GM12878 (cell line): ENCODE measurements around the gene HEXB. TPM values are rescaled to one million over a fixed set of nuclear protein-coding genes. Genes with fewer than 3 reads are reported as not detected.

Experiments
- ATF7 ChIP-seq: fragments of 450-650 bp; IDR thresholded peaks from 2 replicates; pipeline ENCODE4 v1.6.1; 2016; ENCODE audit warnings: low read depth, mild to moderate bottlenecking
- BCL11A ChIP-seq: IDR thresholded peaks from 2 replicates; pipeline ENCODE4 v1.6.1; 2011; ENCODE audit warnings: low read depth, low read length
- BRCA1 ChIP-seq: IDR thresholded peaks from 2 replicates; pipeline ENCODE4 v1.6.1; 2011; ENCODE audit warnings: low read depth, low read length, improper control_type of control experiment
- CEBPZ ChIP-seq: fragments of 150-350 bp; IDR thresholded peaks from 2 replicates; pipeline ENCODE4 v1.6.1; 2016; ENCODE audit warnings: low read depth, low read length
- IKZF1 ChIP-seq: fragments of 450-650 bp; conservative IDR thresholded peaks from 2 replicates; pipeline ENCODE4 v1.6.1; 2017; ENCODE audit warnings: antibody characterized with exemption, mild to moderate bottlenecking
- MYC ChIP-seq: IDR thresholded peaks from 2 replicates; pipeline ENCODE4 v1.6.1; 2011; ENCODE audit warnings: mild to moderate bottlenecking, low read length, moderate library complexity, inconsistent platforms; ENCODE audit not compliant: insufficient read depth, insufficient replicate concordance, insufficient read length, severe bottlenecking
- NFYA ChIP-seq: IDR thresholded peaks from 2 replicates; pipeline ENCODE4 v1.6.1; 2011; ENCODE audit warnings: low read depth, mild to moderate bottlenecking, low read length, improper control_type of control experiment, borderline replicate concordance
- NR2C2 ChIP-seq: IDR thresholded peaks from 2 replicates; pipeline ENCODE4 v1.6.1; 2011; ENCODE audit warnings: borderline replicate concordance, low read depth; ENCODE audit not compliant: control insufficient read depth, insufficient read length
- RAD21 ChIP-seq: IDR thresholded peaks from 2 replicates; pipeline ENCODE4 v1.6.1; 2011; ENCODE audit warnings: mild to moderate bottlenecking, low read depth, low read length, moderate library complexity; ENCODE audit not compliant: insufficient read depth
- RB1 ChIP-seq: fragments of 450-650 bp; formaldehyde crosslinking; IDR thresholded peaks from 2 replicates; pipeline ENCODE4 v1.6.1; 2017; ENCODE audit warnings: mild to moderate bottlenecking, borderline replicate concordance
- TCF12 ChIP-seq: IDR thresholded peaks from 2 replicates; pipeline ENCODE4 v1.6.1; 2011; ENCODE audit warnings: low read depth, mild to moderate bottlenecking, low read length
- TCF7 ChIP-seq: IDR thresholded peaks from 2 replicates; pipeline ENCODE4 v1.6.1; 2014; ENCODE audit warnings: antibody characterized with exemption, borderline replicate concordance
- polyA plus RNA-seq, 11 experiments: library from polyadenylated mRNA; depleted of rRNA in 4 of 11; unstranded in 6 of 11; stranded (reverse) in 5 of 11; fragments of >200 nt; fragmentation: Nextera tagmentation in 4 of 11; fragmentation: Illumina TruSeq in 1 of 11; extraction: Ambion mirVana in 4 of 11; extraction: Trizol in 1 of 11; gene quantifications; 1 replicate in 1 of 11; 2 replicates in 10 of 11; pipeline versions ENCODE4 v1.2.1 to v1.2.3, GENCODE V29; 2011 to 2016; ENCODE audit warnings: inconsistent platforms in 2 of 11, missing spikeins in 2 of 11, low read depth in 1 of 11
- total RNA-seq, 4 experiments: library from RNA; depleted of rRNA in 3 of 4; stranded (reverse); fragments of >200 nt in 3 of 4; fragmentation: Illumina TruSeq in 1 of 4; extraction: Trizol in 1 of 4; gene quantifications; 2 replicates each; pipeline versions ENCODE4 v1.2.1 to v1.2.3, GENCODE V29; 2013 to 2021
- TF ChIP-seq, protein P1 (sequence below): fragments of 450-650 bp; formaldehyde crosslinking; IDR thresholded peaks from 2 replicates; pipeline ENCODE4 v1.4.0; 2022; ENCODE audit warnings: mild to moderate bottlenecking, moderate library complexity
- TF ChIP-seq, protein P2 (sequence below): IDR thresholded peaks from 2 replicates; pipeline ENCODE4 v1.6.1; 2012; ENCODE audit warnings: mild to moderate bottlenecking, low read depth, low read length
- TF ChIP-seq, protein P3 (sequence below): IDR thresholded peaks from 2 replicates; pipeline ENCODE4 v1.6.1; 2012; ENCODE audit warnings: low read depth, low read length, improper control_type of control experiment

The HEXB gene
- total and polyA plus RNA-seq, 10 of the 15 experiments (the other 5 are each of a cell fraction or from before 2014, with no cell fraction given) = 13.5 to 76.0 (median 42.6) TPM

GRCh38 chr5:74766849-74767578 lies 82.0 kb downstream of the HEXB start, which contains the start of the genes GFM2 and NSA2 (continued):
- TF ChIP-seq, protein P1, sequence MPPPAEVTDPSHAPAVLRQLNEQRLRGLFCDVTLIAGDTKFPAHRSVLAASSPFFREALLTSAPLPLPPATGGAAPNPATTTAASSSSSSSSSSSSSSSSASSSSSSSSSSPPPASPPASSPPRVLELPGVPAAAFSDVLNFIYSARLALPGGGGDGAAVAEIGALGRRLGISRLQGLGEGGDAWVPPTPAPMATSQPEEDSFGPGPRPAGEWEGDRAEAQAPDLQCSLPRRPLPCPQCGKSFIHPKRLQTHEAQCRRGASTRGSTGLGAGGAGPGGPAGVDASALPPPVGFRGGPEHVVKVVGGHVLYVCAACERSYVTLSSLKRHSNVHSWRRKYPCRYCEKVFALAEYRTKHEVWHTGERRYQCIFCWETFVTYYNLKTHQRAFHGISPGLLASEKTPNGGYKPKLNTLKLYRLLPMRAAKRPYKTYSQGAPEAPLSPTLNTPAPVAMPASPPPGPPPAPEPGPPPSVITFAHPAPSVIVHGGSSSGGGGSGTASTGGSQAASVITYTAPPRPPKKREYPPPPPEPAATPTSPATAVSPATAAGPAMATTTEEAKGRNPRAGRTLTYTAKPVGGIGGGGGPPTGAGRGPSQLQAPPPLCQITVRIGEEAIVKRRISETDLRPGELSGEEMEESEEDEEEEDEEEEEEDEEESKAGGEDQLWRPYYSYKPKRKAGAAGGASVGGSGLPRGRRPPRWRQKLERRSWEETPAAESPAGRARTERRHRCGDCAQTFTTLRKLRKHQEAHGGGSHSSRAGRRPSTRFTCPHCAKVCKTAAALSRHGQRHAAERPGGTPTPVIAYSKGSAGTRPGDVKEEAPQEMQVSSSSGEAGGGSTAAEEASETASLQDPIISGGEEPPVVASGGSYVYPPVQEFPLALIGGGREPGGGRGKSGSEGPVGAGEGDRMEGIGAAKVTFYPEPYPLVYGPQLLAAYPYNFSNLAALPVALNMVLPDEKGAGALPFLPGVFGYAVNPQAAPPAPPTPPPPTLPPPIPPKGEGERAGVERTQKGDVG = no peak
- TF ChIP-seq TCF7 = peak; percentile 89
- TF ChIP-seq BCL11A = no peak
- TF ChIP-seq CEBPZ = peak; percentile 44; the same call in 1 of the 2 replicates
- no peak for TF ChIP-seq RAD21
- peak; percentile 89 for TF ChIP-seq IKZF1
- TF ChIP-seq, protein P2, sequence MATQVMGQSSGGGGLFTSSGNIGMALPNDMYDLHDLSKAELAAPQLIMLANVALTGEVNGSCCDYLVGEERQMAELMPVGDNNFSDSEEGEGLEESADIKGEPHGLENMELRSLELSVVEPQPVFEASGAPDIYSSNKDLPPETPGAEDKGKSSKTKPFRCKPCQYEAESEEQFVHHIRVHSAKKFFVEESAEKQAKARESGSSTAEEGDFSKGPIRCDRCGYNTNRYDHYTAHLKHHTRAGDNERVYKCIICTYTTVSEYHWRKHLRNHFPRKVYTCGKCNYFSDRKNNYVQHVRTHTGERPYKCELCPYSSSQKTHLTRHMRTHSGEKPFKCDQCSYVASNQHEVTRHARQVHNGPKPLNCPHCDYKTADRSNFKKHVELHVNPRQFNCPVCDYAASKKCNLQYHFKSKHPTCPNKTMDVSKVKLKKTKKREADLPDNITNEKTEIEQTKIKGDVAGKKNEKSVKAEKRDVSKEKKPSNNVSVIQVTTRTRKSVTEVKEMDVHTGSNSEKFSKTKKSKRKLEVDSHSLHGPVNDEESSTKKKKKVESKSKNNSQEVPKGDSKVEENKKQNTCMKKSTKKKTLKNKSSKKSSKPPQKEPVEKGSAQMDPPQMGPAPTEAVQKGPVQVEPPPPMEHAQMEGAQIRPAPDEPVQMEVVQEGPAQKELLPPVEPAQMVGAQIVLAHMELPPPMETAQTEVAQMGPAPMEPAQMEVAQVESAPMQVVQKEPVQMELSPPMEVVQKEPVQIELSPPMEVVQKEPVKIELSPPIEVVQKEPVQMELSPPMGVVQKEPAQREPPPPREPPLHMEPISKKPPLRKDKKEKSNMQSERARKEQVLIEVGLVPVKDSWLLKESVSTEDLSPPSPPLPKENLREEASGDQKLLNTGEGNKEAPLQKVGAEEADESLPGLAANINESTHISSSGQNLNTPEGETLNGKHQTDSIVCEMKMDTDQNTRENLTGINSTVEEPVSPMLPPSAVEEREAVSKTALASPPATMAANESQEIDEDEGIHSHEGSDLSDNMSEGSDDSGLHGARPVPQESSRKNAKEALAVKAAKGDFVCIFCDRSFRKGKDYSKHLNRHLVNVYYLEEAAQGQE = no peak
- TF ChIP-seq NR2C2 = no peak
- TF ChIP-seq ATF7 = peak; percentile 57
- TF ChIP-seq MYC = no peak
- no peak for TF ChIP-seq NFYA
- TF ChIP-seq RB1 = peak; percentile 73; the same call in 1 of the 2 replicates
- TF ChIP-seq BRCA1 = no peak
- TF ChIP-seq, protein P3, sequence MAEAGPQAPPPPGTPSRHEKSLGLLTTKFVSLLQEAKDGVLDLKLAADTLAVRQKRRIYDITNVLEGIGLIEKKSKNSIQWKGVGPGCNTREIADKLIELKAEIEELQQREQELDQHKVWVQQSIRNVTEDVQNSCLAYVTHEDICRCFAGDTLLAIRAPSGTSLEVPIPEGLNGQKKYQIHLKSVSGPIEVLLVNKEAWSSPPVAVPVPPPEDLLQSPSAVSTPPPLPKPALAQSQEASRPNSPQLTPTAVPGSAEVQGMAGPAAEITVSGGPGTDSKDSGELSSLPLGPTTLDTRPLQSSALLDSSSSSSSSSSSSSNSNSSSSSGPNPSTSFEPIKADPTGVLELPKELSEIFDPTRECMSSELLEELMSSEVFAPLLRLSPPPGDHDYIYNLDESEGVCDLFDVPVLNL = no peak
- no peak for TF ChIP-seq TCF12
